Peyer's patch (tissue), 4 donors: ENCODE measurements around the gene SPON2. TPM values are rescaled to one million over a fixed set of nuclear protein-coding genes. Genes with fewer than 3 reads are reported as not detected.

Experiments used
- DNase-seq, 3 donors: peaks; one replicate each; pipeline ENCODE4 v3.0.0-alpha.2; 2017 to 2019
- H3K27ac ChIP-seq, 4 donors: fragments of 200-600 bp; sonication (generic); one replicate each; pipeline ENCODE4 v1.5.1; 2016 to 2019
- H3K27me3 ChIP-seq, 2 donors: fragments of 200-600 bp; sonication (generic); one replicate each; pipeline ENCODE4 v1.5.1; 2019
- H3K36me3 ChIP-seq, 3 donors: fragments of 200-600 bp; sonication (generic); one replicate each; pipeline ENCODE4 v1.5.1; 2016 to 2019
- H3K4me1 ChIP-seq, 4 donors: fragments of 200-600 bp; sonication (generic); one replicate each; pipeline ENCODE4 v1.5.1; 2016 to 2019
- H3K4me3 ChIP-seq, 4 donors: fragments of 200-600 bp; sonication (generic); 1 replicate in 3 of 4; 2 replicates in 1 of 4; pipeline ENCODE4 v1.5.1; 2016 to 2019; ENCODE audit warnings: mild to moderate bottlenecking in 1 of 4
- H3K9me3 ChIP-seq, 4 donors: fragments of 200-600 bp; sonication (generic); one replicate each; pipeline ENCODE4 v1.5.1; 2016 to 2019; ENCODE audit warnings: mild to moderate bottlenecking in 1 of 4
- POLR2A ChIP-seq, 2 donors: fragments of 450-650 bp; IDR thresholded peaks; one replicate each; pipeline ENCODE4 v1.5.1; 2017; ENCODE audit warnings: antibody characterized with exemption in 2 of 2, mild to moderate bottlenecking in 2 of 2, moderate library complexity in 2 of 2
- total RNA-seq, 4 donors: library from RNA; depleted of rRNA; stranded (reverse); fragments of >200 nt; gene quantifications; one replicate each; pipeline ENCODE4 v1.1.0, GENCODE V29; 2016
- TF ChIP-seq, protein P1 (sequence below), 6 experiments: fragments of 450-650 bp in 4 of 6; fragments of 200-600 bp in 2 of 6; sonication (generic) in 1 of 6; IDR thresholded peaks; one replicate each; pipeline ENCODE4 v1.5.1; 2017 to 2019; ENCODE audit warnings: antibody characterized with exemption in 6 of 6, mild to moderate bottlenecking in 3 of 6, moderate library complexity in 1 of 6

Gene SPON2
- total RNA-seq, 4 donors from 2014 or later, result 64.3 to 519 (median 165) TPM

DNA sequence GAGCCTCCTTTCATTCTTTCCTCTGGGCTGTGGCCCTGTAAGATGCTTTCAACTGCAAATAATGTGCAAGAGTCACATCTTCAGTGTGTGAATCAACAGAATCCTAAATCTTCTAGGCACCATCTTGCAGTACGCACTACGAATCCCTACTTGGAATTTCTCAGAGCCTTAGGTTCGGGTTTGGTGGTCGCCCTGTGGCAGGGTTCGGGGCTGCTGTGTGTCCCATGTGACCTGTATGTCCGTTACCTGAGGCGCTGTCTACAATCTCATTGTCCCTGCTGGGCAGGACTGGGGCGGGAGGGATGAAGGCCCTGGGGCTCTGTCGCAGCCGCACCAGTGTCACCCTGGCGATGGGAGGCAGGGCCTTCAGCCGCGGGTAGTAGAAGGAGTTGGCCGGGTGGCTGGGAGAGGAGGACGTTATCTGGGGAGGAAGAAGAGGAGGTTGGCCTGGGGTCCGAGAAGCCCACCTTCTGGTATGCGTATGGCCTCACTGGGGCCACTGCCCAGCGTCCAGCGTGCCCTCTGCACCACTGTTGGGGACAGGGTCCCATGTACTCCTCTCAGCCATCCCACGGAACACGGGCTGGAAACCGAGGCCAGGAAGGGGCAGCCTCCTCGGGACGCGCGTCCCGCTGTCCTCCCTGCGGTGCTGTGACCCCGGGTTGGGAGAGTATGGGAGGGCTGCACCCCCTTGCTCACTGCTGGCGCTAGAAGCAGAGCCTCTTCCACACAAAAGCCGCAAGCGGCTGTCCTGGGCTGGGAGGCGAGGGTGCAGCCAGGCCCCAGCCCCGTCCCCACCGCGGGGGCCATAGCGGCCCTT, 2.0 kb downstream of the SPON2 start:
- H3K9me3 ChIP-seq, result no peaks in the 10 kb centered on the region
- TF ChIP-seq, protein P1, sequence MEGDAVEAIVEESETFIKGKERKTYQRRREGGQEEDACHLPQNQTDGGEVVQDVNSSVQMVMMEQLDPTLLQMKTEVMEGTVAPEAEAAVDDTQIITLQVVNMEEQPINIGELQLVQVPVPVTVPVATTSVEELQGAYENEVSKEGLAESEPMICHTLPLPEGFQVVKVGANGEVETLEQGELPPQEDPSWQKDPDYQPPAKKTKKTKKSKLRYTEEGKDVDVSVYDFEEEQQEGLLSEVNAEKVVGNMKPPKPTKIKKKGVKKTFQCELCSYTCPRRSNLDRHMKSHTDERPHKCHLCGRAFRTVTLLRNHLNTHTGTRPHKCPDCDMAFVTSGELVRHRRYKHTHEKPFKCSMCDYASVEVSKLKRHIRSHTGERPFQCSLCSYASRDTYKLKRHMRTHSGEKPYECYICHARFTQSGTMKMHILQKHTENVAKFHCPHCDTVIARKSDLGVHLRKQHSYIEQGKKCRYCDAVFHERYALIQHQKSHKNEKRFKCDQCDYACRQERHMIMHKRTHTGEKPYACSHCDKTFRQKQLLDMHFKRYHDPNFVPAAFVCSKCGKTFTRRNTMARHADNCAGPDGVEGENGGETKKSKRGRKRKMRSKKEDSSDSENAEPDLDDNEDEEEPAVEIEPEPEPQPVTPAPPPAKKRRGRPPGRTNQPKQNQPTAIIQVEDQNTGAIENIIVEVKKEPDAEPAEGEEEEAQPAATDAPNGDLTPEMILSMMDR (IDR thresholded peaks at IDR 0.05), result no peak
- TF ChIP-seq POLR2A (IDR thresholded peaks at IDR 0.05), result no peak
- H3K27ac ChIP-seq, result peak overlapping the region in 2 of 4 donors; percentile 69 to 87
- peaks cover 0 to 22% of the 10 kb centered on the region in 2 donors for H3K27me3 ChIP-seq
- peak overlapping the region in 3 of 4 donors; percentile 53 to 56 (median 53) for H3K4me3 ChIP-seq
- H3K36me3 ChIP-seq, result no peaks in the 10 kb centered on the region
- no peak for DNase-seq
- H3K4me1 ChIP-seq, result peaks cover 0 to 52% (median 23%) of the 10 kb centered on the region in 4 donors

GRCh38 chr4:1169691-1170096, 2.7 kb downstream of the SPON2 start:
- H3K27me3 ChIP-seq, result peaks cover 0 to 22% of the 10 kb centered on the region in 2 donors
- no peaks in the 10 kb centered on the region for H3K36me3 ChIP-seq
- H3K9me3 ChIP-seq, result no peaks in the 10 kb centered on the region
- peak overlapping the region in 1 of 4 donors; percentile 53 for H3K4me3 ChIP-seq
- peaks cover 0 to 52% (median 23%) of the 10 kb centered on the region in 4 donors for H3K4me1 ChIP-seq
- TF ChIP-seq, protein P1 (IDR thresholded peaks at IDR 0.05), result no peak
- no peak for TF ChIP-seq POLR2A (IDR thresholded peaks at IDR 0.05)
- peak overlapping the region in 2 of 4 donors; percentile 10 to 25 for H3K27ac ChIP-seq
- DNase-seq, result peak in 1 of 3 donors; percentile 48

- Histone ChIP-seq H3K27ac (peak overlapping the region in 3 of 4 donors; percentile 10 to 38 (median 25)), H3K9me3 (no peaks in the 10 kb centered on the region), H3K36me3 (no peaks in the 10 kb centered on the region), H3K27me3 (peaks cover 0 to 22% of the 10 kb centered on the region in 2 donors), H3K4me3 (peak overlapping the region in 1 of 4 donors; percentile 72), H3K4me1 (peaks cover 0 to 52% (median 23%) of the 10 kb centered on the region in 4 donors)
- DNase-seq, result no peak
- TF ChIP-seq, protein P1 (IDR thresholded peaks at IDR 0.05), result no peak
- no peak for TF ChIP-seq POLR2A (IDR thresholded peaks at IDR 0.05)
These were observed 3.2 kb downstream of the SPON2 start for GRCh38 chr4:1169171-1169671.

DNA sequence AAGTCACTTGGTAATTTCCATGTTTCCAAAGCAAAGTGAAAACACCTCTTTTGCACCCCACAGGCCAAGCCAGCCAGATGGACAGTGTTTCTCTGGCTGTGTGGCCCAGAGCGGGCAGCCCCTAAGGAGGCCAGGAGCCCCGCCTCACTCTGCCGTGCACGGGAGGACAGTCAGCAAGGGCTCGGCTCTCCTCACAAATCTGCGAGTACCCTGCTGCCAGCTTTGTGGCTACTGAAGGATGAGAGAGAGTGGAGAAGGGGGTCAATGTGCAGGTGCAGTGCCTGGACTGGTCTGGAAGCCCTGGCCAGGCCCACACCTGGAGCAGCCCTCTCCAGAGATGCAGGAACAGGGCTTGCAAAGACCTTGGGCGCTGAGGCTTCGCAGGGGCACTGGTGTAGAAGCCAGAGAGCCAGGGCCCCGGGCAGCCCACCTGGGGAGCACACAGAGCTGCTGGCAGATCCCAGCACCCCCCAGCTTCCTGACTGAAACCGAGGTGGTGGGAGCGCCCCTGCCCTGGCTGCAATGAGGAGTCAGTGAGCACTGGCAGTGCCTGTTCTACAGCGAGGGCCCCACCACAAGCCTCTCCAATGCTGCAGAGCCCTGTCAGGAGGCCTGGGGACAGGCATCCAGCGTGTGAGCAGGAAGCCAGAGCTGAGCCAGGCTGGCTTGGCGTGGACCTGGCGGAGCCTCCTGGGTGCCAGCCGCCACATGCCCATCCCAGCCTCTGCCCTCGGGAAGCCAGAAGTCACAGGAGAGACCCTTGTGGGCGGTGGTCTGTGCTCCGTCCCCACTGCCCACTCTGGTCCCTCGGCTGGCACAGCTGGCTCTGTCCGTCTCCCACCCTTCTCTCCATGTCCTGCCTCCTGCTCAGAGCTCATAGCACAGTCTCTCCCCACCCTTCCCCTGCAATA, 3.9 kb downstream of the SPON2 start:
- H3K9me3 ChIP-seq, result no peaks in the 10 kb centered on the region
- H3K27ac ChIP-seq, result peak overlapping the region in 3 of 4 donors; percentile 73 to 97 (median 80)
- TF ChIP-seq, protein P1 (IDR thresholded peaks at IDR 0.05), result no peak
- no peak for TF ChIP-seq POLR2A (IDR thresholded peaks at IDR 0.05)
- DNase-seq, result peak in 1 of 3 donors; percentile 47
- H3K36me3 ChIP-seq, result no peaks in the 10 kb centered on the region
- H3K4me1 ChIP-seq, result peaks cover 0 to 52% (median 25%) of the 10 kb centered on the region in 4 donors
- peaks cover 0 to 22% of the 10 kb centered on the region in 2 donors for H3K27me3 ChIP-seq
- H3K4me3 ChIP-seq, result peak overlapping the region in 2 of 4 donors; percentile 71 to 72
